Inflammatory macrophage treated with lipopolysaccharide for 1 hour (primary cell): ENCODE data around the gene ZNF445.
"Not testable (repeated sequence)": the region's sequence is repeated elsewhere in the genome, so short reads cannot be mapped to it uniquely, and the experiment has no call there.

Experiments used
- DNase-seq, 2 donors: peaks; one replicate each; pipeline ENCODE4 v3.0.0-alpha.2; 2020 to 2022

ZNF445 gene

DNA sequence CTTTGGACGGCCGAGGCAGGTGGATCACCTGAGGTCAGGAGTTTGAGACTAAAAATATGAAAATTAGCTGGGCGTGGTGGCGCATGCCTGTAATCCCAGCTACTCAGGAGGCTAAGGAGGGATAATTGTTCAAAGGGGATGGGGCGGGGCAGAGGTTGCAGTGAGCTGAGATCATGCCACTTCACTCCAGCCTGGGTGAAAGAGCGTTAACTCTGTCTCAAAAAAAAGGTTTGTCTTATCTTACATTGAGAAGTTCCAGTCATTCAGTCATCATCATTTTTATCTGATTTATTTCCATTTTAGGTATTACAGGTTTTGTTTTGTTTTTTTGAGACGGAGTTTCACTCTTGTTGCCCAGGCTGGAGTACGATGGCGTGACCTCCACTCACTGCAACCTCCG is 2.6 kb downstream of the ZNF445 start:
- not testable (repeated sequence) for DNase-seq

DNA sequence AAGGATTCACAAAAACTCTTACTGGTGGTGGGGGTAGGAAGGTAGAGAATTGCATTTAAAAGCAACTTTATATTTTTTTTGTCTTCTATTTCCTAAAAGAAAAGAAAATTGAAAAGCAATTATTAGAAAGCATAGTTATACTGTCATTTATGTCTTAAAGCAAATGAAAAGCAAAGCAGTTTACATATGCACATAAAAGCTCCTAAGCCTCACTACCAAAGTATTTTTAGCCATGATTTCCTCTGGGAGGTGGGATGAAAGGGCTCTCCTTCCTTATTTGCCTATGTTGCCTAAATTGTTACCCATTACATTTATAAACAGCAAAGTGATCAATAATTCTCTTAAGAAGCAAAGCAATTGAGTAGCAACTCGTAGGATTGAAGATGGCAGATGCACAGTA is 7.0 kb downstream of the ZNF445 start:
- DNase-seq, result no peak

DNA sequence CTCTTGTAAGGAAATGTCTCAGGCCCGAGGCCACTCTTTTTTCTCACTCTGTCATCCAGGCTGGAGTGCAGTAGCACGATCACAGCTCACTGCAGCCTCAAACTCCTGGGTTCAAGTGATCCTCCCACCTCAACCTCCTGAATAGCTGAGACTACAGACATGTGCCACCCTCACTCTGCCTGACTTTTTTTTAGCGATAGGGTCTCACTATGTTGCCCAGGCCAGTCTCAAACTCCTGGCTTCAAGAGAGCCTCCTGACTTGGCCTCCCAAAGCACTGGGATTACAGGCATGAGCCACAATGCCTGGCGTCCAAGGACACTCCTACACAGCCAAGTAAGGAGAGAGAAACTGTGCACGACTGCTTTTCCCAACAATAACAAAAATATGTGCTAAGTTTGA is 7.6 kb downstream of the ZNF445 start:
- no peak for DNase-seq

DNA sequence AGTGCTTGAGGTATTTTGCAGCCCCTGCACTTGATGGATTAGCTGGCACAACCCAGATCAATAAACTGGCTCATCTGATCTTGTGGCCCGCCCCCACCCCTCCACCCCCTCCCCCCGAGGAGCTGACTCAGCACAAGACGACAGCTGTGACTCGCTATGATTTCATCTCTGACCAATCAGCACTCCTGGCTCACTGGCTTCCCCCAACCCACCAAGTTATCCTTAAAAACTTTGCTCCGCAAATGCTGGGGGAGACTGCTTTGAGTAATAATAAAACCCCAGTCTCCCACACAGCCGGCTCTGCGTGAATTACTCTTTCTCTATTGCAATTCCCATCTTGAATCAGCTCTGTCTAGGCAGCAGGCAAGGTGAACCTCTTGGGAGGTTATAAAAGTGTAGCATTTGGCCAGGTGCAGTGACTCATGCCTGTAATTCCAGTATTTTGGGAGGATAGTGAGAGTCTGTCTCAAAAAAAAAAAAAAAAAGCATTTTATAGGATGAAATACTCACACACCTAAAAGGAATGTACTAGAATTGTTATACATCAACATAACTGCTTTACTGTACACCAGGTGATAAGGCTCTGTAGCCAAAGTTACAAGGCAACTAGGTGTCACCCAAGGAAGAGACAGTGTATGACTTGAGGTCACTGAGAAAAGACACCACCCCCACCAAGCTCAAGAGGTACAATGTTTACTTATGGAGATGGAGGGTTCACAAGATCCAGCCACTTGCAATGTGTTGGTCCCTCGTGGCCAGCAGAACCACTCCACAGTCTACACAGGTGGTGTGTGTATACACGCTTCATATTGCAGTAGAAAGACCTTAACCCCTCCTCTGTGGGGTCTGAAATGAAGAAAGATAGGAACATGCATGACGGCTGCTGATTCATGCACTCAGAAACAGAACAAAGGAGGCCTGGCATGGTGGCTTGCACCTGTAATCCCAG is 8.6 kb downstream of the ZNF445 start:
- peak in 1 of 2 donors; percentile 28 for DNase-seq

DNA sequence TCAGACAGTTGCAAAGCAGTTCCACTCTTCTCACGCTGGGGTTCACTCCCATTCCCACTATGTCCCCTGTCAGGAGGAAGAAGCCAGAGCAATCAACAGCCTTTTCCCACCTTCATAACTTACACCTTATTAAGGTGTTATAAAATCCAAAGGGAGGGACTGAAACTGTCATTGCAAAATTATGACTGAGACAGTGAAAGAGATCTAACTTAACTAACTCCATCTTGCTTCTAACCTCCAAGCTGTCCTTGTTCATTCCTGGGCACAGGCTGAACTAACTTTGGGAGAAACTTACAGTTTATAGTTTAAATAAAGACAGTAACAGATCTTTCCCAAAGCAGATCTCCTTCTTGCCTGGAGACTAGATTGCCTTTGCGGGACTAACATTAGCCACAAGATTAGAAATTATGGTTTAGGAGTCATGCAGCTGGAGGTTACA is 9.4 kb downstream of the ZNF445 start:
- not testable (repeated sequence) for DNase-seq

DNA sequence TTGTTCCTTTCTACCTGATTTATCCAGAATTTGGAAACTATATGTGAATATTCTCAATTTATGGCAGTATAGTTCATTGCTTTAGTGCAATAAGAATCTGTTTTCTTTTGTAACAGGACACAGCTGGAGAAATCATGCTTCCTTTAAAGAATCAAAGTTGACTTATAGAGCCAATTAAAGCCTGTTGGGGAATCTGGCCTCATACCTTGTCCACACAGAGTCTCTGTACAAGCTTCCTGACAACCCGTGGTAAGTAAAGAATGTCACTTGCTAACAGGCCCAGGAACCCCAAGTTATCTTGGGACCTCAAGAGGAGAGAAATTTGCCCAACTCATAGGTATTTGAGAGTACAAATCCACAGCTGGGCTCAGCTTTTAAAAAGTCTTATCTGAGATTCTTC is 10.2 kb downstream of the ZNF445 start:
- DNase-seq, result no peak

DNA sequence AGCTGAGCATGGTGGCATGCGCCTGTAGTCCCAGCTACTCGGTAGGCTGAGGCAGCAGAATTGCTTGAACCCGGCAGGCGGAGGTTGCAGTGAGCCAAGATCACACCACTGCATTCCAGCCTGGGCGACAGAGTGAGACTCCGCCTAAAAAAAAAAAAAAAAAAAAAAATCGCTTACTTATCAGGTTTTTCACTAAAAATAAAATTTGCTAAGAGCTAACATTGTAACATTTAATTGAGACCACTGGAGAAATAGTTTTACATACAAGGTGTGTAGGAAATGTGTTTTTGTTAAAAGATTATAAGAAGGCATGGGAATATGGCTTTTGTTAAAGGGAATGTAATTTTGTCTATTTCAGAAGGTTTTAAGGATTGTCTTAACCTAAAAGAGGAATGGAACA is 12.6 kb downstream of the ZNF445 start:
- DNase-seq, result not testable (repeated sequence)

DNA sequence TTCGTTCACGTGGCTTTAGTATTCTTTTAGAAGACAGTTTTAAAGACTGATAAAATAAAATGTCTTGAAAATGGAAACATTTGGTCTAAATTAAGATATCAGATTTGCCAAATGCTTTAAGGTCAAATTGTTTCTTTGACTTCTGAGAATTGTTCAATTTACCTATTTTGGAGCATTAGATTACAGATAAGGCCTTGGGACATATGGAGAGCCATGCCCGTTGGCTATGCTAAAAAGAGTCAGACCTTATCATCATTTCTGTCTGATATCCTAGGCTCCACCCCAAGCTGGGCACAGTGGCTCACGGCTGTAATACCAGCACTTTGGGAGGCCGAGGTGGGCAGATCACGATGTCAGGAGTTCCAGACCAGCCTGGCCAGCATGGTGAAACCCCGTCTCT is 13.0 kb downstream of the ZNF445 start:
- no peak for DNase-seq

DNA sequence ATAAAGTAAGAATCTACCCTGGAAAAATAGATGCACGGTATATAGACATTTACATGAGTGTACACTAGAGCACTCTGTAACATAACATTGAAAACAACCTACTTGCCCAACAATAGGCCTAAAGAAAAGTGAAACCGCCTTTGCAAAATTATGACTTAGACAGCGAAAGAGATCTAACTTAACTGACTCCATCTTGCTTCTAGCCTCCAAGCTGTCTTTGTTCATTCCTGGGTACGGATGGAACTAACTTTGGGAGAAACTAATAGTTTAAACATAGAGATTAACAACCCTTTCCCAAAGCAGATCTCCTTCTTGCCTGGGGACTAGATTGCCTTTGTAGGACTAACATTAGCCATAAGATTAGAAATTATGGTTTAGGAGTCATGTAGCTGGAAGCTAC is 17.4 kb downstream of the ZNF445 start:
- not testable (repeated sequence) for DNase-seq

DNA sequence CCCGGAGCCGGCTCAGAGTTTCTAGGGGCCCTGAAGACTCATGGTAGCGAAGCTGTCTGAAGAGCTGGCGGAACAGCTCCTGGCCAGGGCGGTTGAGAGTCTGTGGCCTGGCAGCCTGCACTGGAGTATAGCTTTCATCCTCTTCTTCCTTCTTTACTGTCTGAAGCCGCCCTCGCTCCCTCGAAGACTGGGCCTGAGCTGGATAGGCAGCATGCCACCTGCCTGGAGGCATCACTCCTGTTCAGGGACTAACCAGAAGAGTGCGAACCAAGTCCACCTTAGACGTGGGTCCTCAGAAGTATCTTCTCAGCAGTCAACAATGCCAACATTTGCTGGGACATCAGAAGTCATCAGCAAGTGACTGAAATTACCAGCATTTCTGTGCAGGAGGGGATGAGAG is 22.2 kb downstream of the ZNF445 start:
- DNase-seq, result no peak

DNA sequence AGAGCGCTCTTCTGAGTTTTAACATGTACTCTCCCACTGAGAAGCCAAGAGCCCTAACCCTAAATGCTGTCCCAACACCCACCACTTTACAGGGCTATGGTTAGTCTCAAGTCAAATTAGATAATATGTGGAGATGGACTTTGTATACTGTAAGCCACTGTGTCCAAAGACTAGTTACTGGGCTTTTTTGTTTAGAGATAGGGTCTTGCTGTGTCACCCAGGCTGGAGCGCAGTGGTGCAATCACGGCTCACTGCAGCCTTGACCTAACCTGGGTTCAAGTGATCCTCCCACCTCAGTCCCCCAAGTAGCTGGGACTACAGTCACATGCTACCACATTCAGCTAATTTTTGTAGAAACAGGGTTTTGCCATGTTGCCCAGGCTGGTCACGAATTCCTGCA is 23.2 kb downstream of the ZNF445 start:
- no peak for DNase-seq

DNA sequence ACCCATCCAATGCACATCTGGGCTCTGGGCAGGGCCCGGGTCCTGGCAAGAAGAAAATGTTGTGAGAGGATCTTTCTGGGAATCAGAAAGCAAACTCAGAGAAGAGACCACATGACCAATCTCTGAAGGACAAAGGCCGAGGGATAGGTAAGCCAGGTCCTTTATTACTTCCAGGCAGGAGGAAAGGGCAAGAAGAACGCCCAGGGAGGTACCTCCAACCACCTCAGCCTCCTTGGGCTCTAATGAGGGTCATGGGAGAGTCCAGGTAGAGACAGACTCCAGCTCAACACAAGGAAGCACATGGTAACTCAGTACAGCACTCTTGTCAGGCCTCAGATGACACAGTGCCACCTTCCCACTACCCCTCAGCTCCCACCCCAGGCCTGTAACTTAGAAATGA is 26.0 kb downstream of the ZNF445 start:
- no peak for DNase-seq

DNA sequence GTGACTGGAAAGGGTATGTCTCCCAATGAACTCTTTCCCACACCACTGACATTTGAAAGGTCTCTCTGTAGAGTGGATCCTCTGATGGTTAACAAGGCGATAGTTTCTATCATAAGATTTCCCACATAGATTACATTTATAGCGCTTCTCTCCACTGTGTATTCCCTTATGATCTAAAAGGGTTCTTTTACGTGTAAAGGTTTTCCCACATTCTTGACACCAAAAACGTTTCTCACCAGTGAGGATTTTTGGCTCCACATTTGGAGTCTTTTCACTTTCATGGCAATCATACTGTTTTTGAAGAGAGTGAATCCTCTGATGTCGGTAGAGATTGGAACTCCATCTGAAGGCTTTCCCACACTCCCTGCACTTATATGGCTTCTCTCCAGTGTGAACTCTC is 30.5 kb downstream of the ZNF445 start:
- DNase-seq, result no peak

DNA sequence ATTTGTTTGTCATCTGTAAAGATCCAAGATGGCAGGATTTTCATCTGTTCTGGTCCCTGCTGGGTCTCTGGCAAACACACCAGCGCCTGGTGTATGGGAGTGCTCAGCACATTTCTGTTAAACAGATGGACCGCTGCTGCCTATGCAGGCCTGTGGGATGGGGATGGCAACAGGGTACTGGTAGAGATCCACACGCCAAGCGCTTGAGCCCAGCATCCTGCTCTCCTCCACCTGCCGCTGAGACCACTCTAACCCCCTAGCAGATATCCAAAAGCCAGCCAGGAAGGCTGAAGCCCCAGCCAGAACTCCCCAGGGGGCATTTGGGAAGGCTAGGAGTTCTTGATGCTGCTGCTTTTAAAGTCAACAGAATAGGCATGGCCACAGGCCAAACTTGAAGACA is 31.7 kb downstream of the ZNF445 start:
- DNase-seq, result no peak

DNA sequence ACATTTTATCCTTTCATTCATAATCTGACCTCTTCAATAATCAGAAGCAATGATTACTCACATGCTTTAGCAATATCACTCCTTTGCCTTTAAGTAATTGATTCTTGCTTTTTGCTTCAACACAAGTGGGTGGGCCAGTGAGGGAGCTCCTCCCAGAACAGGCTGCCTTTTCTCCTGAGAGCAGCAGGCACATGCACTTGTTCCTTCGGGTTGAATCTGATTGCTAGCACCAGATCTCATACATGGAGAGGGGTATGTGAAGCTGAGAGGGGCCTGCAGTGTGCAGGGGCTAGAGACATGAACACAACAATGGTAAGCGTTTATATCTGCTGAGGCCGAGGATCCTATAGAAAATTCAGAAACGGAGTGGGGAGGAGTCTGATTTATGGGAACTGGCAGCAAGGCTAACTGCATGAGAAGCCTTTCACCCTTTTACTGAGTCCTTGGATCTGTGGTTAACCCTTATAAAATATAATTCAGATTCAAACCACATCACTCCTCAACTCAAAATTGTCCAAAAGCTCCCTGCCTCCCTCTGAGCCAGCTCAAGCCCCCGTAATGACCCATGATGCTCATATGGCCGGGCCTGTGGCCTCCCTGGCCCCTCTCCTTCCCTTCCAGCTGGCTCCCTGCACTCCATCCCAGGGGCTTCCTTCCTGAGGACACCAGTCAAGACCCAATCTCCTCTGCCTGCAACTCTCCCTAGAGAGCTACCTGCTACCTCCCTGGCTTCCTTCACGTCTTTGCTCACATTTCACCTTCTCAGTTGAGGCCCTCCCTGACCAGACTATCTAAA is 32.4 kb downstream of the ZNF445 start:
- DNase-seq, result no peak

DNA sequence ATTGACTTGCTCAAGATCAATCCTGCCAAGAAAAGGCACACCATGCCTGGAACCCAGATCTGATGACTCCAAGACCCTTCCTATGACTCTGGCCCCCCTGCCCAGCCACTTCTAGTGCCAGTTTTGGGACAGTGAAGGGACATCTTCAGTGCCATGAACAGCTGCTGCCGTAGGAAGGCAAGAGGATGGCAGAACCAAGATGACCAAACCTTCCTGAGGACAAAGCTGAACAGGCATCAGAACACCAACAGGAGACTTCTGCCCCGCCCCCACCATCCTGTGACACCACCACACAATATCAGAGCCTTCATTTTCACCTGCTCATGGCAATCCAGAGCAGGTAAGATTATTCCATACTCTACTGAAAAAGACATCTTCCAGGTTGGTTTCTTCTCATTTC is 33.0 kb downstream of the ZNF445 start:
- DNase-seq, result no peak

DNA sequence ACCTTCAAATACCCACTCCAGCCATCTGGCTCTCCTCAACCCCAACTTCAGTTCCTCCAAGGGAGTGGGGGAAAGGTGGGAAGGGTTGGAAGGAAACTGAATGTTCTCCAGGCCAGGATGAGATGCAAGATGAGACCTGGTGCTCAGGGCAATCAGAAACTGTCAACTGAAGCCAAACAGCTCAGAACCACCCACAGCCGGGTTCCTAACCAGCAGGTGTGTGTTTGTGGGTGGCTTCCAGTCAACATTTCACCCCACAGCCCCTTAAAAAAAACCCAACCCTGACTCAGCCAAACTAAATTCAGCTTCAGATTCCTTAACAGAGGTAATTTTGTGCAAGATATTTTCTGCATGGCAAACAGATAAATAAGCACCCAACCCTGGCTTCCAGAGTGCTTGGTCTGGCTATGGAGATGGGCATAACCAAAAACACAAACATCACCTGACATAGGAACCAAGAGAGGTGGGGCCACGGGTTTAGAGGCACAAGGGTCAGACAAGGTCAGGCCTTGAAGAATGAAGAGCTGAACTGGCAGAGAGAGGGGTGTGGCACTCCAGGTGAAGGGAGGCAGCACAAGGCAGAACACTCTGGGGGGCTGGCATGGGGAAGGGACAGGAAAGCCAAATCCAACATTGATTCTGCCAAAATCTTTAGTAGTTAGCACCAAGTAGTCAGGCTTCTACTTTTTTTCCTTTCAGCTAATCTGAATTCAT is 34.7 kb downstream of the ZNF445 start:
- DNase-seq, result no peak

DNA sequence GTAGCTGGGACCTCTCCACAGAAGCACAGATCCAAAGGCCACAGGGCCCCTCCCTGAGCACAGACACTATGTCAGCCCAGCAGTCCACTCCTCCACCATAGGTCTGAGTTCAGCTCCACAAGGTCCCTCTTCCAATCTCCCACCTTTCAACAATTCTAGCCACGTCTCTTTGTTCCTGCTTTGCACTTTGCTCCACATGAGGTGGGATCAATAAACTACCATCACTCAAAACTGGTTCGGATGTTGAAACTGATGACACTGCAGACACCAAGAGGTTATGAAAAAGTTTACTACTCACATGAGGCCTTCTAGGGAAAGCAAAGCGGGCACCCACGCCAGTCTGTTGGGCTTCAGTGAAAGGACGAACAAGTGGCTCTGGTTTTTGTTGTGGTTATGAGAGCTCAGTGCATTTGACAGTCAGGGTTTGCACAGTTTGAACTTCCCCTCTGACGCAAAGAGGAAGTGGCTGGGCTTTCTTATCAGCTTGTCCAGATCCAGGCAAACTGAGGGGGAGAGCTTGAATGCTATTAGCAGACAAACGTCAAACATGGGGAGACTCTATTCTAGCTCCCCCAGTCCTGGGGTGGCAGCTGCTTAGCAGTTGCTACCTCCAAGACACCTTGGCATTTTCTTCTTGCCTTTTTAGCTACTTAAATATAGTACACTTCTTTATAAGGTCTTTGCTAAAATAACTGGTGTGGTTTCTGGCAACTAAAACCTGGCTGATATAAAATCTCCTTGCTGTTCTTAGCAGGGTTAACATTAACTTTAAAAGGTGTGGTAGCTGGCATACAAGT is 37.8 kb downstream of the ZNF445 start:
- DNase-seq, result peak; percentile 94 to 99

DNA sequence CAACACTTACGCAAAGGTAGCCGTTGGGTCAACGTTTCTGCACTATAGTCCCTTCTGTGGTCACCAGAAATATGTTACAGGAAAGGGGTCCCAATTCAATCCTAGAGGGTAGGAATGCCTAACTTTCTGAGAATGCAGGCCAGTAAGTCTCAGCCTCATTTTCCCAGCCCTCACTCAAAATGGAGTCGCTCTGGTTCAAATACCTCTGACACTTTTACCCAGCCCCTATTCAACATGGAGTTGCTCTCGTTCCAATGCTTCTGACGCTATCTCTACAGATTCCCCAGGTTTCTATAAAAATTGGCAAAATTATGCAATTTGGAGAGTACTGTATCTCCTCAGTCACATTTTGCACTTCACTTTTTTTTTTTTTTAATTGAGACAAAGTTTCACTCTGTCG is 39.7 kb downstream of the ZNF445 start:
- DNase-seq, result no peak

DNA sequence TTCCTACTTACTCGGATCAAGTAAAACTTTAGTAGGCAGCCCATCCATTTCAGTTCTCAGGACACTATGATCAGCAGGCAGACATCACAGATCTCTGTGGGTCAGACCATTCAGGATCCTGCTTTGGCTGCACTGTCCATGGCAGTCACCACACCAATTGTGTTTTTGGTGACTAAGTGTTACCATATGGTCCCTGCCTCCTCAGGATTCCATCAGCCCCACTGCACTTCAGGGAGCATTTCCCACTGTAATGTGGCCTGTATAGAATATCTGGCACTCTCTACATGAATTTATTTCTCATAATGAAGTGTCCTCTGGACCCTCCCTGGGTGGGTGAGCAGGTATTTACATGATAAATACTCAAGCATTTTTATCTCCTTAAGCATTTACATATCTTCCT is 41.3 kb downstream of the ZNF445 start:
- no peak for DNase-seq

DNA sequence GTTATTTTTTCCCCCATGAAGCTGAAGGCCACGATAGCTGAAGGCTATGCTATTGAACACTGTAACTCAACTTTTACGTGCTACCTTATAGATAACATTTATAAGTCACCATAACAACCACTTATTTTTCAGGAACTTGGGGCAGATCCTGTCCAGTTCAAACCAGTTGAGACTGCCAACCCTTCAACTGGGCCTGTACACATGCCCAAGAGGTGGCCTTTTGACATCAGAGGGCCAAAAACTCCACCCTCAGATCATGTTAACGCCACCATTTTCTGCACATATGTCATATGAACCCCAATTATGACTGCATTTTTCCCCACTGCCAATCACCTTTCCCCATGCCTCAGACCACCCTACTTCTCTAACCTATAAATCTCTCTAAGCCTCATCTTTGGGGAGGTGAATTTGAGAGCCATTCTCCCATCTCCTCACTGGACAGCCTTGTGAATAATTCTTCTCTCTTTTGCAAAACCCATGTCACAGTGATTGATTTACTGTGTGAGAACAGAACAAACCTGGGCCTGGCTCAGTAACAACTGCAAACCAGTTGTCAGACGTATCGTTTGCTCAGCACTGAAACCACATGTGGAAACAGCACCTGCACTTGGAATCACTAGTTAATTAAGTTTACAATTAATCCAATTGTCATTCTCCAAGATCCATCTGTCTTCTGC is 42.5 kb downstream of the ZNF445 start:
- DNase-seq, result no peak

DNA sequence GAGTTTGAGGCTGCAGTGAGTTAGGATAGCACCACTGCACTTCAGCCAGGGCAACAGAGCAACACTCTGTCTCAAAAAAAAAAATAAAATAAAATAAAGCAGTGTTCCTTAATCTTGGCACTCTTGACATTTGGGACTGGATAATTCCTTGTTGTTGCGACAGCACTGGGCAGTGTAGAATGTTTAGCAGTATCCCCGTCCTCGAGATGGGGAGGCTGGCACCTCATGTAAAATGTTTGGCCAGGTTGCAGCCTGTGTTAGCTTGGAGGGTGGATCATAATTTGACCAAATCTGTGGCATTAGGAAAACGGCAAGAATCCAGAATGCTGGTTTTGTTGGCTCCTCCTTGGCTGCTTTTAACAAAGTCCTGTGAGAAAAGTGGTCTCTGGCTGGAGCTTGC is 47.0 kb downstream of the ZNF445 start:
- no peak for DNase-seq
